ENCODE data around the gene SEPSECS. TPM values are rescaled to one million over a fixed set of nuclear protein-coding genes. Genes with fewer than 3 reads are reported as not detected.
"Not testable (repeated sequence)": the region's sequence is repeated elsewhere in the genome, so short reads cannot be mapped to it uniquely, and the experiment has no call there.

Gene SEPSECS
- total RNA-seq, 1 donor from 2014 or later = 10.8 TPM

DNA sequence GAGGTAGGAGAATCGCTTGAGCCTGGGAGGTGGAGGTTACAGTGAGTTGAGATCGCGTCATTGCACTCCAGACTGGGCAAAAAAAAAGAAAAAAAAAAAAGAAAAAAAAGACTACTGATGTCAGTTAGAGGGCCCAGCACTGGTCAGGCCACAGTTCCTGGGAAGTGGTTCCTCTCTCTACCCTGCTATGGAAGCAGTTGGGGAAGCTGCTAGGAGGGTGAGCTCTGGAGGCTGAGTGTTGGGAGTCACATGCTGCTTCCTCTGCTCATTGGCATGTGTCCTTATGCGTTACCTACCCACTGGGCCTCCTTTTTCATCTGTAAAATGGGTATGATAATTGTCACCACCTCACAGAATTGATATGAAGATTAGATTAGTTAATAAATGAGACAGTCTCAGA, 50.7 kb downstream of the SEPSECS start:
- DNase-seq (ENCODE audit: low spot score) = no peak

GRCh38 chr4:25108556-25108955, 51.7 kb downstream of the SEPSECS start:
- DNase-seq (ENCODE audit: low spot score) = no peak

GRCh38 chr4:25107827-25108516, 52.3 kb downstream of the SEPSECS start:
- no peak for DNase-seq (ENCODE audit: low spot score)

- DNase-seq (ENCODE audit: low spot score) = no peak
Measured at GRCh38 chr4:25106363-25107151, 53.7 kb downstream of the SEPSECS start.

GRCh38 chr4:25104591-25104990, 55.7 kb downstream of the SEPSECS start:
- DNase-seq (ENCODE audit: low spot score) = no peak

GRCh38 chr4:25103418-25103817, 56.8 kb downstream of the SEPSECS start:
- DNase-seq (ENCODE audit: low spot score) = no peak

DNA sequence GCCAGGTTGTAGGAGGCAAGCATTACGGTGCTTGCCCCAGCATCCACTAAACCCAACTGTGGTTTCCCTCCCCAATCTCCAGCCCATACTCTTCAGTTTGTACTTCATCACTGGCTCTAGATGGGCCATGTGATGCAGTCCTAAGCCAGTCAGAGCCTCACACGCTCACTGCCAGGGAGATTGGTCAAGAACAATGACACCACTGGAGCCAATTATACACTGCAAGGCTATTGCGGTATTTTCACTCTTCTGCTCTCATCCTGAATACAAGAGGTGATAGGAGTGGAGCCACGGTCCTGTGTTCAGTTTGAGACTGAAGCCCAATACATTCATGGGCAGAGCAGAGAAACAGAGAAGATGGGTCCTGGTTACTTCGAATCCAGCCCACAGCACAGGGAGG, 58.4 kb downstream of the SEPSECS start:
- DNase-seq (ENCODE audit: low spot score) = no peak

GRCh38 chr4:25100710-25101109, 59.5 kb downstream of the SEPSECS start:
- DNase-seq (ENCODE audit: low spot score) = no peak

- DNase-seq (ENCODE audit: low spot score) = peak; percentile 29
Measured at GRCh38 chr4:25100021-25100555, 60.2 kb downstream of the SEPSECS start.

DNA sequence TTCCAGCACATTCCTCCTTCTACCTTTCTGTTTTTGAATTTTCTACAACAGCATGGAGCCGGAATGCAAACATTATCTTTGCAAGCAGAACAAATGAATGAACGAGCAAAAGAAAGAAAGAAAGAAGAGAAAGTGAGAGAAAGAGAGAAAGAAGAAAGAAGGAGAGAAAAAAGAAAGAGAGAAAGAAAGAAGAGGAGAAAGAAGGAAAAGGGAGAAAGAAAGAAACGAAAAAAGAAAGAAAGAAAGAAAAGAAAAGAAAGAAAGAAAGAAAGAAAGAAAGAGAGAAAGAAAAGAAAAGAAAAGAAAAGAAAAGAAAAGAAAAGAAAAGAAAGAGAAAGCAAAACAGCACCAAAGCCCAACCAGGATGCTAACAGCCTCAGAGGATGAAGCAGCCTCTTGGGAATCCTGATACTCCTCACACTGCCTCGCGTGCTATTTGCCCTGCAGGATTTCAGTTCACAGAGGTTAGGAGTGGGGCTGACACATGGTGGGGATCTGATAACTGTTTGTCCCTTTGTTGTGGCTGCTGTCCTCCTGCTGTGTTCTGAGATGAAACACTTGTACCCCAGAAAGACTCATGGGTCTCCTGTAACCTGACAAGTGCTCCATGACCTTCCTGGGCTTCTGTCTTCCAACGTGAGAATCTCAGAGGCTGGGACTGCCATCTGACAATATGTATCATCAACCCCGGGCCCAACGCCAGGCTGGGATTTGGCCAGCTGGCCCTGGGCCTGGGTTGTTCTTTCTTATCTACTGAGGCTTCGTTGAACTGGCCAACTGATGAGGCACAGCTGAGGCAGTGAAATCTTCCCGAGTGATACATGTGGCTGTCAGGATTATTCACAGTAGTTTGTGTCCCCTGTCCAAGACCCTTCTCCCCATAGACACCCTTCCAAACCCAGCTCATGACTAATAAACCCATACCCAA, 61.0 kb downstream of the SEPSECS start:
- DNase-seq (ENCODE audit: low spot score) = no peak

DNA sequence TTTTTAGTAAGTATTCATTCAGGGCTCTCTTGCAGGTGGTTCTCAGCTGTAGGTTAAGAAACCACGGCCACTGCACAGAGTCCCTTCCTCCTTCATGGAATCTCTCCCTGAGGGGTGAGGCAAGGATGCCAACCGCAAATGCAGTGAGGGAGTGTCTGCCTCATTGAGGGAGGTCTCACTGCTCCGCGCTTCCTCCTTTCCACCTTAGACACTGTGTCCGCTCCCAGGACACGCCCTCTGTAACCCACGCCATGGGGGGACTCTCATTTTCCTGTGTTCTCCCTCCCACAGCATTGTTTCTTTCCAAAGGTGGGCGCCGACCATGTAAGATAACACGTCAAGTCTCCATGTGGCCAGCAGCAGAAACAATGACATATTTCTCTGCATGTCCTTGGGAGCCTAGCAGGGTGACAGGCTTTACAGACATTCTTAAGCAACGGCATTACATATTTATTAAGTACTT, 63.2 kb downstream of the SEPSECS start:
- DNase-seq (ENCODE audit: low spot score) = no peak

DNA sequence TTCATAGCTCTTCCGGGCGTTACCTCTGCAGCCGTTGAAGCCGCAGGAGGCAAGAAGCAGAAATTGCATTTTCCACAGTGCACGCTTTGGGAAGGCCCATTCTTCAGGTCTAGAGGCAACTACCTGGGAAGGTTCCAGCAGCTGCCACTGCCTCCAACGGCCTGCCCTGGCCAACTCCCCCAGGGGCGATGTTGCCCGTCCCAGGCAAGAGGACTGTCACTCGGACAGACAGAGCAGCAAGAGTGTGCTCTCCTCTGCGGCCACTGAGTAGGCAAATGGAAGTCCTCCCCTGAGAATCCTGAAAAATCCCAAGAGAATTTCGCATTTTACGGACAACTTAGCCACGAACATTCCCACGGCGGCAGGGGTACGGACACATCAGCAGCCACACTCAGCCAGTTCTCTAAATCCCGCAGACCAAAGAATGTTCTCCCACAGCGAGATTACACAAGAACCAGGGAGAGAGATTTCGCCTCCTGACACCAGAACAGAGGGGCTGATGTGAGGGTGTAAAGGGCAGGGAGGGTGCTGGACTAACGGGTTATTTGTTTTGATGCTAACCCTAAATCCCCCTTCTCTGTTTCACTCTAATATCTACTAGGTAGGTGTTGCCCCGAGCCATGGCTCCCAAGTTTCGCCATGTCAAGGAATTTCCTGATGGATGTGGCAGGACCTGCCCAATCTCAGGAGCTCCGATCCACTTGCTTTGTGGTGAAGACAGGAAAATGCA, 63.8 kb downstream of the SEPSECS start:
- DNase-seq (ENCODE audit: low spot score) = no peak

GRCh38 chr4:25095837-25096236, 64.4 kb downstream of the SEPSECS start:
- DNase-seq (ENCODE audit: low spot score) = no peak

GRCh38 chr4:25092139-25092538, 68.1 kb downstream of the SEPSECS start:
- DNase-seq (ENCODE audit: low spot score) = no peak

DNA sequence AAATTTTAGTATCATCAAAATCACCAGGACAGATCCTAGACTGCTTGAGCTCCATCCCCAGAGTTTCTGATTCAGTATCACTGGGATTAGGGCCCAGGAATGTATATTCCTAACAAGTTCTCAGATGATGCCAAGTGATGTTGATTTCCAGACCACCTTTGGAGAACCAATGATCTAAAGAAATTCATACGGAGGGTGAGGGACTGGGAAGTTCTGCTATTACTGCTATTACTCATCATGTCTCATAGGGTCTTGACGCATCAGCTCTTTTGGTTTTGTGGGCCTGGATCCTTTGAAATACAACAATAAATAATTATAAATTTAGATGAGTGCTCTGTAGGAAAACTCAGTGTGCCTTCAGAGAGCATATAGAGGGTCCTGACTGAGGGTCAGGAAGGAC, 69.7 kb downstream of the SEPSECS start:
- no peak for DNase-seq (ENCODE audit: low spot score)

GRCh38 chr4:25089051-25089763, 71.0 kb downstream of the SEPSECS start:
- DNase-seq (ENCODE audit: low spot score) = no peak

DNA sequence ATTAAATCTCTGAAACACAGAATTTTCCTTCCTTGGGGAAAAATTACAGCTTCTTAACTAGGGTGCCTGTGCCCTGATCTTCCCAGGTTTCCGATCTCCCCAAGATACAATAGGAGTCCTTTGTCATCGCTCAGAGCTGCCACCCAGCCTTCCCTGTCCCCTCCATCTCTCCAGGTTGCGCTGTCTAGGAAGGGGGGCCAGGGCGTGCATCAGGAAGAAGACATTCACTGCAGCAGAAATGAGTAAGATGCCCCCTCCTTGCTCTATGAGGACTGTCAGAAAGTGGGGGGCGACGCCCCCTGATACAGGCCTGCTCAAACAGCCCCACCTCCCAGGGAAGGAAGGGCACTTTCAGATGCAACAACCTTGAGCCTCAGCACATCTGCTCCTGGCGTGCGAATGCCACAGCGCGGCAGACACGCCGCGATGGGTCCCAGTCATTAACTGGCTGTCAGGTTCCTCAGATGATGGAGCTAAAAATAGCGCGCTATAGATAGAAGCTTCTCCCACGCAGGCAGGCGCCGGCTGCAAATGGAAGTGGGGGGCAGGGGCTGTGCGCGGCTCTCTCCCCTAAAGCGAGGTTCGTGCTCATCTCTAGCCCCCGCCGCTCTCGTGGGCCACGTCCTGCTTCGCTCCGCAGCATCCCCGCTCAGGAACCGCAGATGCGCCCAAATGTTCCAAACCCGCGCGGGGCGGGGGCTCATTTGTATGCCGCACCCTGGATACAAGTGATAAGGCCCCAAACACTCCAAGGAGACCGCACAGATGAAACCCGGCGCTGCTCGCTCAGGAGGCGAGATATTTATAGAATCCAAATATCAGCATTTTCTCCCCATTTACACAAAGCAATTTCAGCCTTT, 71.9 kb downstream of the SEPSECS start:
- DNase-seq (ENCODE audit: low spot score) = no peak

- no peak for DNase-seq (ENCODE audit: low spot score)
Measured at GRCh38 chr4:25085671-25086070, 74.6 kb downstream of the SEPSECS start.

DNA sequence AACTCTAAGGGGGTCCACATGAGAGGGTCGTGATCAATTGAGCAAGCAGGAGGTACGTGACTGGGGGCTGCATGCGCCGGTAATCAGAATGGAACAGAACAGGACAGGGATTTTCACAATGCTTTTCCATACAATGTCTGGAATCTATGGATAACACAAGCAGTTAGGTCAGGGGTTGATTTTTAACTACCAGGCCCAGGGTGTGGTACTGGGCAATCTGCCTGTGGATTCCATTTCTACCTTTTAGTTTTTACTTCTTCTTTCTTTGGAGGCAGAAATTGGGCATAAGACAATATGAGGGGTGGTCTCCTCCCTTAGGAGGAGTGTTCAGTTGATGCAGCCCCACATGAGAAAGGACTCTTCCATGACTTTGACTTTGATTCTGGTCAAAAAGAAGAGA, 76.8 kb downstream of the SEPSECS start:
- not testable (repeated sequence) for DNase-seq (ENCODE audit: low spot score)
